ENCODE results near the gene GPATCH11.
A peak's percentile ranks its signal among the peaks of the same experiment; 100 is the strongest.

Gene GPATCH11

GRCh38 chr2:37083873-37084794 is at the start of gene GPATCH11, which contains the start of gene HEATR5B:
GPATCH11 (plus strand) TSS chr2:37084518; CDS start chr2:37088382, 3,864 bp downstream.
HEATR5B (minus strand) TSS chr2:37084372; CDS start chr2:37083414, 958 bp downstream.
- DNase-seq (ENCODE audit: low read depth in 2 of 2), result peak; percentile 90 to 91

- no peak for DNase-seq (ENCODE audit: low read depth in 2 of 2)
Observed at GRCh38 chr2:37037771-37038170, 46.5 kb upstream of the GPATCH11 start.

GRCh38 chr2:37039580-37039979 is 44.7 kb upstream of the GPATCH11 start:
- DNase-seq (ENCODE audit: low read depth in 2 of 2), result no peak

GRCh38 chr2:37052600-37053332 is 31.6 kb upstream of the GPATCH11 start:
- DNase-seq (ENCODE audit: low read depth in 2 of 2), result no peak

- DNase-seq (ENCODE audit: low read depth in 2 of 2), result no peak
Observed at GRCh38 chr2:37059841-37060240, 24.5 kb upstream of the GPATCH11 start.

- no peak for DNase-seq (ENCODE audit: low read depth in 2 of 2)
Observed at GRCh38 chr2:37060446-37060845, 23.9 kb upstream of the GPATCH11 start.

GRCh38 chr2:37061013-37061711 is 23.2 kb upstream of the GPATCH11 start:
- no peak for DNase-seq (ENCODE audit: low read depth in 2 of 2)

GRCh38 chr2:37061776-37062175 is 22.5 kb upstream of the GPATCH11 start:
- DNase-seq (ENCODE audit: low read depth in 2 of 2), result no peak

GRCh38 chr2:37068686-37069085 is 15.6 kb upstream of the GPATCH11 start:
- DNase-seq (ENCODE audit: low read depth in 2 of 2), result no peak

- DNase-seq (ENCODE audit: low read depth in 2 of 2), result no peak
Observed at GRCh38 chr2:37070931-37071330, 13.4 kb upstream of the GPATCH11 start.

GRCh38 chr2:37080266-37080665 is 4.1 kb upstream of the GPATCH11 start:
- DNase-seq (ENCODE audit: low read depth in 2 of 2), result no peak

- DNase-seq (ENCODE audit: low read depth in 2 of 2), result no peak
Observed at GRCh38 chr2:37080689-37081088, 3.6 kb upstream of the GPATCH11 start.

GRCh38 chr2:37084797-37085196 is 479 bp downstream of the GPATCH11 start:
- DNase-seq (ENCODE audit: low read depth in 2 of 2), result no peak

- DNase-seq (ENCODE audit: low read depth in 2 of 2), result no peak
Observed at GRCh38 chr2:37085731-37086147, 1.4 kb downstream of the GPATCH11 start.

GRCh38 chr2:37090019-37090477 is 5.7 kb downstream of the GPATCH11 start:
- no peak for DNase-seq (ENCODE audit: low read depth in 2 of 2)

GRCh38 chr2:37091873-37092272 is 7.6 kb downstream of the GPATCH11 start:
- no peak for DNase-seq (ENCODE audit: low read depth in 2 of 2)

GRCh38 chr2:37096568-37096967 is 12.2 kb downstream of the GPATCH11 start:
- DNase-seq (ENCODE audit: low read depth in 2 of 2), result no peak

- no peak for DNase-seq (ENCODE audit: low read depth in 2 of 2)
Observed at GRCh38 chr2:37098416-37099118, 14.2 kb downstream of the GPATCH11 start.

- DNase-seq (ENCODE audit: low read depth in 2 of 2), result no peak
Observed at GRCh38 chr2:37100054-37100453, 15.7 kb downstream of the GPATCH11 start.

- no peak for DNase-seq (ENCODE audit: low read depth in 2 of 2)
Observed at GRCh38 chr2:37102588-37102987, 18.3 kb downstream of the GPATCH11 start.

GRCh38 chr2:37104178-37104577 is 19.9 kb downstream of the GPATCH11 start:
- DNase-seq (ENCODE audit: low read depth in 2 of 2), result no peak

All from stimulated activated CD8-positive, alpha-beta memory T cell treated with anti-CD3 and anti-CD28 coated beads, Interleukin-15, amount 100 ng/mL, for 48 hours (primary cell).